ENCODE measurements around the gene CIAO2B. TPM values are rescaled to one million over a fixed set of nuclear protein-coding genes. Genes with fewer than 3 reads are reported as not detected.

The CIAO2B gene
- total and polyA plus RNA-seq, 4 donors = 51.1 to 120 (median 86.2) TPM

- H3K36me3 ChIP-seq (ENCODE audit: control insufficient read depth in 4 of 4, insufficient read depth in 3 of 4, low read depth in 1 of 4, low read length in 3 of 4) = no peaks in the 10 kb centered on the region
- TF ChIP-seq ATF3 (IDR thresholded peaks at IDR 0.05) (no peak), CTCF (IDR thresholded peaks at IDR 0.05; ENCODE audit: low read depth, low read length, missing input control) (no peak), FOXA2 (IDR thresholded peaks at IDR 0.05) (no peak), FOXA1 (IDR thresholded peaks at IDR 0.05) (no peak), NR2F2 (IDR thresholded peaks at IDR 0.05) (no peak), GABPA (IDR thresholded peaks at IDR 0.05 in 1 of 2, conservative IDR thresholded peaks at IDR 0.05 in 1 of 2) (no peak), TAF1 (conservative IDR thresholded peaks at IDR 0.05) (no peak), HNF4A (conservative IDR thresholded peaks at IDR 0.05) (no peak)
- WGBS = 78% methylated on average over 4 of the region's 4 CpGs
- no peak overlapping the region for H3K9ac ChIP-seq (ENCODE audit: low read depth in 1 of 2, low read length in 2 of 2)
- DNase-seq (ENCODE audit: low spot score) = no peak
- no peaks in the 10 kb centered on the region for H3K27me3 ChIP-seq (ENCODE audit: control insufficient read depth in 4 of 4, insufficient read depth in 4 of 4, low read length in 3 of 4)
- H3K4me1 ChIP-seq (ENCODE audit: control insufficient read depth in 4 of 4, insufficient read depth in 4 of 4, low read length in 3 of 4) = peaks cover 0 to 37% (median 26%) of the 10 kb centered on the region in 4 donors
- no peak overlapping the region for H3K4me3 ChIP-seq (ENCODE audit: low read depth in 1 of 3, low read length in 3 of 3)
- no peaks in the 10 kb centered on the region for H3K9me3 ChIP-seq (ENCODE audit: control insufficient read depth in 4 of 4, low read length in 3 of 4)
- H3K27ac ChIP-seq (ENCODE audit: low read depth in 1 of 2, low read length in 2 of 2) = no peak overlapping the region
Measured at GRCh38 chr16:66932076-66932475, 2.1 kb downstream of the CIAO2B start.

GRCh38 chr16:66931665-66932064 is 2.5 kb downstream of the CIAO2B start:
- H3K9me3 ChIP-seq (ENCODE audit: control insufficient read depth in 4 of 4, low read length in 3 of 4) = no peaks in the 10 kb centered on the region
- no peaks in the 10 kb centered on the region for H3K36me3 ChIP-seq (ENCODE audit: control insufficient read depth in 4 of 4, insufficient read depth in 3 of 4, low read depth in 1 of 4, low read length in 3 of 4)
- no peak overlapping the region for H3K9ac ChIP-seq (ENCODE audit: low read depth in 1 of 2, low read length in 2 of 2)
- H3K4me3 ChIP-seq (ENCODE audit: low read depth in 1 of 3, low read length in 3 of 3) = no peak overlapping the region
- no peaks in the 10 kb centered on the region for H3K27me3 ChIP-seq (ENCODE audit: control insufficient read depth in 4 of 4, insufficient read depth in 4 of 4, low read length in 3 of 4)
- no peak for TF ChIP-seq HNF4G (IDR thresholded peaks at IDR 0.05)
- no peak for TF ChIP-seq GABPA (IDR thresholded peaks at IDR 0.05 in 1 of 2, conservative IDR thresholded peaks at IDR 0.05 in 1 of 2)
- no peak for TF ChIP-seq ZBTB33 (IDR thresholded peaks at IDR 0.05)
- no peak for TF ChIP-seq JUND (IDR thresholded peaks at IDR 0.05)
- no peak for TF ChIP-seq FOXA1 (IDR thresholded peaks at IDR 0.05)
- TF ChIP-seq REST (IDR thresholded peaks at IDR 0.05) = no peak
- TF ChIP-seq MAX (IDR thresholded peaks at IDR 0.05) = no peak
- TF ChIP-seq SP1 (IDR thresholded peaks at IDR 0.05) = no peak
- TF ChIP-seq HNF4A (conservative IDR thresholded peaks at IDR 0.05) = no peak
- no peak for DNase-seq (ENCODE audit: low spot score)
- no peak overlapping the region for H3K27ac ChIP-seq (ENCODE audit: low read depth in 1 of 2, low read length in 2 of 2)
- H3K4me1 ChIP-seq (ENCODE audit: control insufficient read depth in 4 of 4, insufficient read depth in 4 of 4, low read length in 3 of 4) = peaks cover 0 to 33% (median 22%) of the 10 kb centered on the region in 4 donors
- WGBS = 86% methylated on average over 2 of the region's 2 CpGs

All from liver (tissue), 9 donors.